Activated CD4-positive, alpha-beta T cell treated with anti-CD3 and anti-CD28 coated beads for 24 hours (primary cell): ENCODE measurements around the gene RHOV.

ENCODE experiments used
- DNase-seq, 2 donors: peaks; one replicate each; pipeline ENCODE4 v3.0.0-alpha.2; 2020; ENCODE audit warnings: low read depth in 2 of 2

RHOV gene

GRCh38 chr15:40845036-40845435, 29.0 kb downstream of the RHOV start:
- no peak for DNase-seq

GRCh38 chr15:40844696-40845030, 29.4 kb downstream of the RHOV start:
- peak in 1 of 2 donors; percentile 17 for DNase-seq

GRCh38 chr15:40843885-40844695, 29.9 kb downstream of the RHOV start, which contains the start of gene SPINT1:
Gene SPINT1 (plus strand): TSS chr15:40844048. CDS start chr15:40844555, 507 bp downstream.
- DNase-seq: peak; percentile 62 to 78

- no peak for DNase-seq
Observed at GRCh38 chr15:40843261-40843884, 30.7 kb downstream of the RHOV start.

GRCh38 chr15:40841741-40842140, 32.3 kb downstream of the RHOV start:
- no peak for DNase-seq

DNA sequence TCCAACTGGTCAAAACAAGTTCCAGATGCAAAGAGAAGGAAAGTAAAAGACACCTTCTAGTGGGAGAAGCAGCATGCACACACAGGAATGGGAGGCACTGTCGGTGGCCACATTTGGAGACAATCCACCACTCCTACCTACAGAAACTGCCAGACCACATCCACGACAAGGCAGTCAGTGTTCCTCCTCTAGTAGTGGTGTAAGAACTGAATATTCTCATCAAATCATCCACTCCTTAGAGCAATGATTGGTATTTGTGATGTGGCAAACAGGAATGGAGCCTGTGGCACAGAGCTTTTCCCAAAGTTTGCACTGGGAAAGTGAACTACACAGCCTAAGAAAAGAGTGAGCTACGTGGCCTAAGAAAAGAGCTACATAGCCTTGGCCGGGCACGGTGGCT, 35.3 kb downstream of the RHOV start:
- no peak for DNase-seq

DNA sequence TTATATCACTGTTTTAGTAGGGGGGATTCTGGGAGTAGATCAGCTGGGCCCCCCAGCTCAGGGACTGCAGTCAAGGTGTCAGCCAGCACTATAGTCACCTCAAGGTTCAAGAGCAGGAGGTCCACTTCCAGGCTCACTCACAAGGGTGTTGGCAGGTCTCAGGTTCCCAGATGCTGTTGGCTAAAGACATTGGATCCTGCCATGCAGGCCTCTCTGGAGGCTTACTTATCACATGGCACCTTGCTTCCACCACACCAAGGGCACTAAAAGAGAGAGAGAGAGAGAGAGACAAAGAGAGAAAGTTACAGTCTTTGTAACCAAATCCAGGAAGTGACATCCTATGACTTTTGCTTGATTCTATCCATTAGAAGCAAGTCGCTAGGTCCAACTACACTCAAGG, 38.0 kb downstream of the RHOV start:
- no peak for DNase-seq

GRCh38 chr15:40832903-40833302, 41.1 kb downstream of the RHOV start:
- DNase-seq: no peak

DNA sequence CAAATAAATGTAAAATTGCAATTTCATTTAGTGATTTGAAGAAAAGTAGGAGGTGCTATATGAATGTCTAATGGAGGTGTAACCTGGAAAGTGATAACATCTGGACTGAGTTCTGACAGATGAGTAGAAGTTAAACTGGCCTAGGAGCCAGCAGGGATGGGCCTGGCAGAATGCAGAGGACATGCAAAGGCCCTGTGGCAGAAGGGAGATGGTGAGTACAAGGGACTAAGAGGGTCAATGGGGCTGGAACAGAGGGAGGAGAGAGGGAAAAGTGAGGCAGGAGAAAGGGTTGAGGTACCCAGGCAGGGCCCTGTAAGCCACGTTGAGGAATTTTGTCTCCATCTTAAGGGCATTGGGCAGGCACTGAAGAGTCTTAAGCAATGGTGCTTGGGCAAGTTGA, 42.2 kb downstream of the RHOV start:
- no peak for DNase-seq

- no peak for DNase-seq
Observed at GRCh38 chr15:40830884-40831283, 43.1 kb downstream of the RHOV start.

GRCh38 chr15:40829115-40829514, 44.9 kb downstream of the RHOV start:
- no peak for DNase-seq

DNA sequence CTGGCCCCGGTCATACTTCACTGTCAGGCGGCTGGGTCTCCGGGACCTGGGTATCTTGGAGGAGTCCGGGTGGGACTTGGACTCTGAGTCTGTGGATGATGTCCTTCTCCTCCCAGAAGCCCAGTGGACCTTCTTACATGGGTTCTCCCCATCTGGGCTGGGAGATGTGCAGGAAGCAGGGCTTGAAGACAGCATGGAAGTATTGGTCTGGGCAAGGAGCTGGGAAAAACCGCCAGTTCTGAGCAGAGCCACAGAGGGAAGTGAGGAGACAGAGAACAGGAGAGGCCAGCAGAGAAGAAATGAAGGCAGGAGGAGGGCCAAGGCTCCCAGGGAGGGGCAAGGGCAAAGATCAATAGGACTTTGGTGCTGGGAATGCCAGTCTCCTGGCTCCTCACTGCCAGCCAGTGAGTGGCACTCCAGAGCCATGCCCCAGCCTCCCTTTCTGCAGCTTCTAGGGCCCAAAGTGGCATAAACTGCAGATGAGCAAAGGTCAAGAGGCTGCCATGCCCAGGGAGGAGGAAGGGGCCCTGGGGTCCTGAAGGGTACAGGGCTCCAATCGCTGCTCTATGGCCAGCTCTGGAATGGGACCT, 45.5 kb downstream of the RHOV start, which contains the start of gene PPP1R14D:
TSS of gene PPP1R14D (minus strand) at position 262 of the 590 bp plus-strand sequence. CDS start at position 195, 67 bp downstream.
- DNase-seq: no peak

GRCh38 chr15:40826423-40827075, 47.5 kb downstream of the RHOV start:
- DNase-seq: no peak

DNA sequence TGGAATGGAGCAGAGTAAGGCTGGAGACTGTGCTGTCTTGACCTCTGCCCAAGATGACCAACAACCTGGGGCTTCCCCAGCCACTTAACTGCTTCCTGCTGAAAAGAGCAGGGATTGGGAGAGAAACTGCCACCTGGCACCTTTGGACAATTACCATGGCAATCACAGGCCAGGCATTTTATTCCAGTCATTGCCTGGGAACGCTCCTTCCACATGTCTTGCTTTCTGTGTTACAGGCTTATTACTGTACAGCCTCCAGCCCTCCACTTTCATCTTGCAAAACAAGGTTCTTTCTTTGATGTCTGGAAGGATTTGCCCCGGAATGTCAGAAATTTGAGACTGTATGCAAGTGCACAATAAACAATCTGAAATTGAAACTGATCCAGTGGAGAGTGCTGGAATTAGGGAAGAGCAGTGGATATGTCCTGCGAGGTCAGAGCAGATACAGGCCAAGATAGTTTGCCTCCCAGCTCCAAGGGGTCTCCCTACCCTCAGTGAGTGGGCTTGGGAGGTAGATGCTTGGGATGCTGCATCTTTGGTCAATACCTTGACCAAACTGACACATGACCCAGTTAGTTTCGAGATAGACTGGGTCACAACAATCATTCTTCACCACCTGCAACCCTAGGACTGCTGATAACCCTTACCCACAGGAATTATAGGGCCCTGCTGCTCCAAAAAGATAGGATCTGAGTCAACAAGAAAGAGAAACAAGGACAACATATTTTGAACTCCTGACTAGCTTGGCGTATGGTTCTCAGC, 48.2 kb downstream of the RHOV start:
- DNase-seq: no peak

GRCh38 chr15:40823572-40824343, 50.3 kb downstream of the RHOV start:
- DNase-seq: no peak
